ENCODE measurements around the gene RASGEF1C.

The RASGEF1C gene

GRCh38 chr5:180159756-180160155, 49.3 kb downstream of the RASGEF1C start:
- no peak for DNase-seq (ENCODE audit: extremely low read depth, low read depth)
- no peak for TF ChIP-seq CTCF (IDR thresholded peaks at IDR 0.05; ENCODE audit: low read depth, low read length)

- TF ChIP-seq CTCF (IDR thresholded peaks at IDR 0.05; ENCODE audit: low read depth, low read length) = no peak
- DNase-seq (ENCODE audit: extremely low read depth, low read depth) = no peak
Measured at GRCh38 chr5:180157866-180158265, 51.1 kb downstream of the RASGEF1C start.

- DNase-seq (ENCODE audit: extremely low read depth, low read depth) = no peak
- no peak for TF ChIP-seq CTCF (IDR thresholded peaks at IDR 0.05; ENCODE audit: low read depth, low read length)
Measured at GRCh38 chr5:180156141-180156540, 52.9 kb downstream of the RASGEF1C start.

- no peak for TF ChIP-seq CTCF (IDR thresholded peaks at IDR 0.05; ENCODE audit: low read depth, low read length)
- DNase-seq (ENCODE audit: extremely low read depth, low read depth) = no peak
Measured at GRCh38 chr5:180155365-180155926, 53.6 kb downstream of the RASGEF1C start.

- no peak for TF ChIP-seq CTCF (IDR thresholded peaks at IDR 0.05; ENCODE audit: low read depth, low read length)
- no peak for DNase-seq (ENCODE audit: extremely low read depth, low read depth)
Measured at GRCh38 chr5:180154821-180155364, 54.1 kb downstream of the RASGEF1C start.

GRCh38 chr5:180153991-180154390, 55.0 kb downstream of the RASGEF1C start:
- no peak for TF ChIP-seq CTCF (IDR thresholded peaks at IDR 0.05; ENCODE audit: low read depth, low read length)
- no peak for DNase-seq (ENCODE audit: extremely low read depth, low read depth)

DNA sequence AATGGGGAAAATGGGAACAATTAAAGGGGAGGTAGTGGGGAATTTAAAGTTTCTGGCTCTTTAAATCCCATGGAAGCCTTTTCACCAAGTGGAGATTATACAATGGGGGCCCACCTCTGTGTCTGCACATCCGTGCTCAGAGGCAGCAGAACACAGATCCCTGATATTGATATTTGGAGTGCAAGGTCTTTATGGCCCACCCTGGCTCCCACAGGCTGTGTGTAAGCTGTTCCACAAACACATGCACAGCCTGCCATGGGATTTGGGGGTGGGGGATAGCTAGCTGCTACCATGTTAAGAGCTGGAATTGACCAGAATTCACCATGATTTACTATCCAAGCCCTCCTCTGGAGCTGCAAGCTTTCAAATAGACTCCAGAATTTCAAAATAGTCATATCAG, 55.9 kb downstream of the RASGEF1C start:
- no peak for TF ChIP-seq CTCF (IDR thresholded peaks at IDR 0.05; ENCODE audit: low read depth, low read length)

More for the DNA sequence above, 55.9 kb downstream of the RASGEF1C start:
- DNase-seq (ENCODE audit: extremely low read depth, low read depth) = no peak
